HG03135 (cell line): ENCODE data around the gene ANKRD9.

Experiments used
- ATAC-seq: cut with Tn5 transposase; IDR thresholded peaks from one replicate; pipeline ENCODE4 v1.9.1; 2021; ENCODE audit warnings: mild to moderate bottlenecking, moderate library complexity; ENCODE audit not compliant: unreplicated experiment

The ANKRD9 gene

DNA sequence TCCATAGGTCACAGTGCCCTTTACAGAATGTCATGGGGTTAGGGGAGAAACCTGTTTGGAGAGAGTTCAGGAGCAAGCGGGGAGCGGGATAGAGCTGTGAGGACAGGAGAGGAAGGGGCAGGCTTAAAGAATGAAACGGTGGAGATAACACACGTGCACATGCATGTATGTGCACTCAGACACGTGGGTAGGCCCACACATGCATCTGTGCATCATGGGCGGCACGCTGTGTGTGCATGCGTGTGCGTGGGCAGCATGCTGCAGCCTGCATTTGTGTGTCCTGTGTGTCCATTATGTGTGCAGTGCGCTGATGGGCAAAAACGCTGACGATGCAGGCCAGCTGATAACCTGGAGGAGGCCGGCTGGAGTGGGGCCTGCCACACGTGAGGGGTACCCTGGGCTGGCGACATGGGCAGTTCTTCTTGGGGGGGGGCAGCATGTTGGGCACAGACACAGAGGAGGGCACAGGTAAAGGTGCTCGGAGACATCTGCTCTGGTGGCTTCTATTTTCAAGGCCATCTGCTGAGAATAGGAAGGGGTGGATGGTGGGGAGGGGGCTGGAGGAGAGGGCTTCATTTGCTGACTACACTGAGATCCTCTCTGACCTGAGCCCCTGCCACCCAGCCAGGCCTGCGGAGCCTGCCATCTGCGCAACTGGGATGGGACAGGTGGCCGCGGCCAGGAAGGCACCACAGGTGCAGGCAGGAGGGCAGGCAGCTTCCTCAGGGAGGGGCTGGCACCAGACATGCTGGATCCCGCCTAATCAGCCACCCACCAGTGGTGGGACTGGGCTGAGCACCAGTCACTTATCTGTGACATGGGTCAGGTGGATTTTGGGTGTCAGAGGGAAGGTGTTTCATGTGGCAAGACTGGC is 4.6 kb upstream of the ANKRD9 start:
- ATAC-seq = no peak

DNA sequence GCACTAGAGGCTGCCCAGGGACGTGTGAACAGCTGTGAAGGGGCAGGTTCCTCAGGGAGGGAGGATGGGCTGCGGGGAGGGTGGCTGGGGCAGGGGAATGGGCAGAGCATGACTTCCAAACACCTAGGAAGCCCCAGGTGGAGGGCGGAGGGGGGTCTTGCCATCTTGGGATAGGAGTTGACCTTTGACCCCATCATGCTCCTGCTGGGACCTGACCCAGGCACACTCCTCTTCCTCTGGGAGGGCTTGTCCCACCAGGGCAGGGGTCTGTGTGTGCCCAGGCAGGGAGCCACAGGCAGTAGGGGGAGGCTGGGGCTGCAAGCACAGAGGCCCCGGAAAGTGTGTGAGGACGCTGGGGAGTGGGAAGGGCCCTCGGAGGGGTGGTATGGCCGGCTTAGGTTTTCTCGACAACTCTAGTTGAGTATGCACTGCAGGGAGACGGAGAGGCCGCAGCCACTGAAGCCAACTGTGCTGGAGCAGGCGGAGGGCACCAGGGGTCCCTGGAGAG is 3.3 kb upstream of the ANKRD9 start:
- ATAC-seq = no peak

DNA sequence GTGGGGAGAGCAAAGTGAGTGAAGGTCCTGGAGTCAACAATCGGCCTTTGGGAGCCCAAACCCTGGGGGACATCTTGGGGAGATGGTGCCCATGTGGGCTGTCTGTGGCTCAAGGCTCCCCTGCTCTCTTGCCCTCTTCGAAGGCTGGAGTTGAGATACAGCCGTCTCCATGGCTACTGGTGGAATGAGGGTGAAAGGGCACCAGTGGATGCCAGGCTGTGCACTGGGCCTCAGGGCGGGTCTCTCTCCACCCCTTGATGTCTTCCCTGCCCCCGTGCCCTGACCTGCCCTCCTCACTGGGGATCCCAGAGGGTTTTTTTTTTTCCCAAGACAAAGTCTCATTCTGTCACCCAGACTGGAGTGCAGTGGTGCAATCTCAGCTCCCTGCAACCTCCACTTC is 2.0 kb upstream of the ANKRD9 start:
- ATAC-seq = no peak

DNA sequence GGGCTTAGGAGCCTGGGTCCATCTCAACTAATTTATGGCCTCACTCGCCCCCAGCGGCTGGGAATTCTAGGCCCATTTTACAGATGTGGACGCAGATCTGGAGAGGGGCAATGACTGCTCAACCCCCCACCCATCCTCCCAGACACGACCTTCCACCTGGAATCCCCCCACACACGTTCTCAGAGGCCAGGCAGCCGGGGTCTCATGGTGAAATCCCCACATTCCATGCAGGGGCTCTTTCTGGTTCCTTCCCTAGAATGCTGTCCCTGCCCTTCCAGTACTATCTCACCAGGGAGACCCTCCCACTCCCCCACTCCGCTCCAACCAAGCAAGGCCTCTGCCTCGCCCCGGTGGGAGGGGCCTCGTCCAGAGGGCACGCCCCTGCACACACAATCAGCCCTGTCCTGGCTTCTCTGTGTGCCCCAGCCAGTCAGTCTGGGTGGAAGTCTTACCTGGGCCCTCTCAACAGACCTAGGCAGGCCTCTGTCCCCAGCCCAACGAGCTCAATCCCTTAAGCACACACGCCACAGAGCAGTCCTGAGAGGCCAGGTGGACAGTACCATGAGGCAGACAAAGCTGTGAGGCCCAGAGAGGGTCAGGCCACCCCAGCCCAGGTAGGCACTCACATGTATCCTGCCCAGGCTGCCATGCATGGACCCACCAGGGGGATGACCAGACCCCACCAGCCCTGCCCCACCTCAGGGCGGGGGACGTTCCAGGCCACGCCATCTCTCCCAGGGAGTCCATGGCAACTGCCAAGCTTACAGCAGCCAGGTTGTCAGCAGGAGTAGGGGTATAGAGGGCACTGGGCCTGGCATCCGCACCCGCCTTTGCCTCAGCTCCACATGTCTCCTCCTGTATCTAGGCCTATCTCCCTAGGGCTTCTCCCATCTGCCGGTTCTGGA is 1.3 kb upstream of the ANKRD9 start:
- no peak for ATAC-seq

DNA sequence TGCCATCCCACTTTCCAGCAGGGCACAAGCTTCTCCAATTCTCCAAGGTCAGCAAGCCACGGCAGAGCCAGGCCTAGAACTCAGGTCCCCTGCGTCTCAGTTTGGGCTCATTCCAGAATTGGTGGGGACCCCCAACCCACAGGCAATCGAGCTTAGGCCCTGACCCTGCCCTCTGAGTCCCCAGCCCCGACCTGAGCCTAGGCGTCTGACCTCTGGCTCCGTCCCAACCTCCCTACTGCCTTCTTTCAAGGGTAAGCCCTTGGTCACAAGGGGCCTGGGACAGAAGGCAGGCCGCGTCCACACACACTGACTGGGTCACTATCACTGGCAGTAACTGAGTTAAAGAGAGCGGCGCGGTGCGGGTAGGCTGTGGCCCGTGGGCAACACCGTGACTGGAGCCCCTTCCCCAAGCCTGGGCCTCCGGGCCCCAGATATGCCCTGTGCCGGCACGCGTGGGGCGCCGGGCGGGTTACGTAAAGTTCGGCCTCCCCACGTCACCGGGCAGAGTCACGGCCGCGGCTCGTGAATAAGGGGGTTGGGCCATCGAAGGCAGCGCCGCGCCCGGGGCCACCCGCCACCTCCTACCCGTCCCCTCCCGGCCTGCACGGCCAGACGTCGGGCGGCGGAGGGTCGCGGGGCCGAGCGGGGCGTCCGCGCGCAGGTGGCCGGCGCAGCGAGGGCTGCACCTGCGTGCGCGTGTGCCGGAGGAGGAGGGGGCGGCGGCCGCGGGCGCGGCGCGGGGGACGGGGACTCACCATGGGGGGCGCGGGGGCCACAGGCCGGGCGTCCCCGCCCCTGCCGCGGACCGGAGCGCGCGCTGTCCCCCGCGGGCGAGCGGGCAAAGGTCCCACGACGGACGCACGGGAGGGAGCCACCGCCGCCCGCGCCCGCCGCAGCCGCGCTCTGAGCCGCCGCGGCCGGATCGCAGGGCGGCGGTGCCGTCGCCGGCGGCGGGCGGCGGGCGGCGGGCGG is 516 bp downstream of the ANKRD9 start:
- ATAC-seq = peak; percentile 5

DNA sequence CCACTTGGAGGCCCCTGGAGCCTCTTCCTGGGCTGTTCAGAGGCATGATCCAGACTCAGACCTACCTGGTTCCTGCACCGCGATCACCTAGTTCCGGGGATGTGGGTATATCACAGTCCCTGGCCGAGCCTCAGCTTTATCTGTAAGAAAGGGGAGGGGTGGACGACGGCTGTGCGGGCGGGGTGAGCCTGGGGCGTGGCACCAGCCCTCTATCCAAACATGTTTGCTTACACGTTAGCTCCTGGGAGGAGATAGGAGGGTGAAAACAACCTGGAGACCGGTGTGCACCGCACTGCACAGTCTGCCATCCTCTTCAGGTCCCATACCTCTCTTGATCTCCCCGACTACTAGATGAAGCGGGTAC is 1.2 kb downstream of the ANKRD9 start:
- ATAC-seq = no peak

DNA sequence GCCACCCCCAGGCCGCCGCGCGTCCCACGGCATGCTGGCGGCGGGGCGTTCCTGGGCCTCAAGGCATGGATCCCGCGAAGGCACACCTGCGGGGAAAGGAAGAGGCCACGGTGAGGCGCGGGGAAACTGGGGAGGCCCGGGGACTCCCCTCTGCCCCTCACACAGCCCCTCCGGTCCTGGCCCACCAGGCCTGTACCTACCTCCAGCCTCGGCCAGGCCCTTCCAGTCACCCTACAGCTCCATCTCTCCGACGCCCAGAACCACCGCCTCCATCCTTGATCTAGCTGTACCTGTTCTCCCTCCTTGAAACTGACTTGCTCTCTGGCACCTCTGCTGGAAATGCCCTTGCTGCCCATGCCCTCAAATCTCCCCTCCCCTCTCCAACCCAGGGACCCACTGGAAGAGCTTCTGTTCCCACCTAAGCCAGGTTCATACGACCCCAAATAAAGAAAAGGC is 1.7 kb downstream of the ANKRD9 start:
- no peak for ATAC-seq

DNA sequence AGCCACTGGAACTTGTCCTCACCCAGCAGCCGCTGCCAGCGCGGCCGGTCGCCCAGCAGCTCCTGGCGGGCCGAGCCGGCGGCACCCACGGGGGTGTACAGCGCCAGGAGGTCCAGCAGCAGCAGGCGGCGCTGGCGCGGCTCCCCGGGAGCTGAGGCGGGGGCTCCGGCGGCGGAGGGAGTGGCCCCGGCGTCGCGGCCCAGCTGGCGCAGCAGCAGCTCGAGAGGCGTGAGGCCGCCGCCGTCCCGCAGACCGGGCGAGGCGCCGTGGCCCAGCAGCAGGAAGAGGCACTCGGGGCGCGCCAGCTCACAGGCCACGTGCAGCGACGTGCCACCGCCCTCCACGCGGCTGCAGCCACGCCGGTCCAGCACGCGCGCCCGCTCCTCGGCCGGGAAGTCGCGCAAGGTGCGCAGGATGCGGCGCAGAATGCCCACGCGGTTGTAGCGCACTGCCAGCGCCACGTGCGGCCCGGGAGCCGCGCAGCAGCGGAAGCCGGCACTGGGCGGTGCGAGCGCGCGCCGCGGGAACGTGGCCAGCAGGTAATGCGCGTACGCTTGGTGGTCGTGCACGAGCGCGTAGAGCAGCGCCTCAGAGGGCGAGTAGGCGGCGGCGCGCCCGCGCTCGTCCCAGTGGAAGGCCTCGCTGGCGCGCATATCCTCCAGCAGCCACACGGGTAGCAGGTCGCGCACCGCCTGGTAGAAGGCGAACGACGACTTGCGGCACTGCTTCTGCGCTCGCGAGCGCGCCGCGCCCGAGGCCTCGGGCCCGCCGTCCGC is 2.3 kb downstream of the ANKRD9 start:
- no peak for ATAC-seq

DNA sequence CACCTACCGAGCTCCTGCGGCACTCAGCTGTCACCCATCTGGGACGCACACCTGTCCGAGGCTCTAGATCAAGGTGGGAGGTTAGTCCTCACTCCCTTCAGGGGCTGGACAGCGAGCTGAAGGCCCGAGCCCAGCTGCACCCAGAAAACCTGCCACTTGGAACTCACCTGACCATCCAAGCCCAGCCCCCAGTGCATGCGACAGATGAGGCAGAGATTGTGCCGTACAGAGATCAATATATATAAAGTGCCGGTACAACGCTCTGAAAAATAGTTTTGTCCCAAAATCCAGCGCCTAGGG is 3.0 kb downstream of the ANKRD9 start:
- no peak for ATAC-seq

DNA sequence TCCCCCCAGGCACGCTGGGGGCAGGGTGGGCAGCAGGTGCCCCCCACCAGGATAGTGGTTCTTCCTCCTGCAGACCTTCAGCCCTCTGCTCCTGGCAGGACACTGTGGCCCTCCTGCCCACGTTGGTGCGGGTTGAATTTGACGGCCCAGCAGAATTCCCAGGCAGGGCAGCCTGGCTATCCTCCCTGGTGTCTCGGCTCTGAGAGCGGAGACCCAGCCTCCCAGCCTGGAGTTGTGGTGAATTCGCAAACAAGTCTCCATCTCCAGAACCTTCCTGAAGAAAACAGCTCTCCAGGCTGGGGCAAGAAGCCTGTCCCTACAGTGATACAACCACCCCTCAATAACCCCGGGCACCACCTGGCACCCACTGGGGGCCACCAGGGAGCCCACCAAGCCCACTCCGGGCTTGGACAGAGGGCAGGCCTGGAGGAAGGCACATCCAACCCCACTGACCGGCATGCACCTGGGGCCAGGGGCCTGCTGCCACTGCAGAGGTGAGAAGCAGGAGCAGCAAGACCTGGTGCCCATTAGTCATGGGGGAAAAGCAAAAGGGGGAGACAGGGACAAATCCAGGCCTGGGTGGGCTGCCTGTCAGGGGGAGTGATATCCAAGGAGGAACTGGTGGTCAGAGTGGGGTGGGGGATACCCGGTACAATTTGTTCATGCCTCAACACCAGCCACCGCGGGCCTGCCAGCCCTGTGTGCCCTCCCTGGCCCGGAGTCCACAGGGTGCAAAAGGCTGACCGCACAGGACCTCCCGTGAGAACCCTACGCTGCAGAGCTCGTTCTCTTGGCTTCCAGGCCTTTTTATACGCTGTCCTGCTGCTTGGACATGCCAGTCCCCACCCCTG is 3.6 kb downstream of the ANKRD9 start:
- no peak for ATAC-seq

DNA sequence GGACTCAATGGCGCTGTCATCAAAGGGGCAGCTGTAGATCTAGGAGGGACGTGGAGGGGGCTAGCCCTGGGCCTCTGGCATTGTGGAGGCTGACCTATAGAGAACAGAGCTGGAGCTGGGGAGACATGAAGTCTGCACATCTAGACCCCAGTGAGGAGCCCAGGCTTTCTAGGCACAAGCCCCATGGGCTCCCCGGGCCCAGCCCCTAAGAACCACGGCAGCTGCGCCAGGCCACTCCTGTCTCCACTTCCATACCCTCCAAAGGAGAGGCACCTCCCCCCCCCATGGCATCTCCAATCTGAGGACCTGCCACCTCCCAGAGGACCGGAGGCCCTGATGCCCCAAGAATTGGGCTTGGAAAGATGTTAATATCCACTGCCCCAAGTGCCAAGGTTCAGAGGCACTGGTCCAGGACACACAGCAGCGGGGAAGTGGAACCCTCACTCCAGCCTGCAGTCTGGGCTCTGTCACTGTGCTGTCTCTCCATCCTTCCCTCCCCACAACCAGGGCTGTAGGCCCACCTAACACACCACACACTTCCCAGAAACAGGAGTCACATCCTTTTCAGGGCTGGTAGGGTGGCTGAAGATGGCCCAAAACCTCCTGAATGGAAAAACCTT is 4.5 kb downstream of the ANKRD9 start:
- no peak for ATAC-seq

DNA sequence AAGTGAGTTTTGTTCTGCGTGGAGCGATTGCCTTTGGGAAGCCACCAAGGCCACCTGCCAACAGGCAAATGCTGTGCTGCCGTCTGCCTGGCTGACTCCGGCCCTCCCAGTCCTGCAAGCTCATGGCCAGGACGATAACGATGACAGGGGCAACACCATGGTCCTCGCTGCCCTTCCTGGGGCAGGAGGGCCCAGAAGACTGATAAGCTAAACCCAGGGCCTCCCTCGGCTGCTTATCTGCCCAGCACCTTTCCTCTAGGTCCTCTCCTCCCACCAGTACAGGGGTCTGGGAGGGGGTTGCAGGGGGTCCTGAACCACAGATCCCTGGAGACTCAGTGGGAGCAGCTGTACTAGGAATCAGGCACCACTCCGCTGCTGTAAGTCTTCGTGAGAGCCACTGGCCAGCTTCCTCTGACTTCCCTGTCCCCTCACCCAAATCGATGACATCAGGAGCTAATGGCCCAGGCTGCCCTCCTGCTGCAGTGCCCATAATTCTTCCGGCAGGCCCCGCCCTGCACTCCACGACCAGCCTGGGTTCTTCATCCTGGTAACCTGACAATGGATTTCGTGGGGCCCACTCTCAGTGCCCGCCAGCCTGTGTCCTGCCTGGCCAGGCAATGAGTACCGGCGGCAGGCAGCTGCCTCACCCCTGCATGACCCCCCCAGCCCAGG is 5.1 kb downstream of the ANKRD9 start:
- ATAC-seq = no peak

DNA sequence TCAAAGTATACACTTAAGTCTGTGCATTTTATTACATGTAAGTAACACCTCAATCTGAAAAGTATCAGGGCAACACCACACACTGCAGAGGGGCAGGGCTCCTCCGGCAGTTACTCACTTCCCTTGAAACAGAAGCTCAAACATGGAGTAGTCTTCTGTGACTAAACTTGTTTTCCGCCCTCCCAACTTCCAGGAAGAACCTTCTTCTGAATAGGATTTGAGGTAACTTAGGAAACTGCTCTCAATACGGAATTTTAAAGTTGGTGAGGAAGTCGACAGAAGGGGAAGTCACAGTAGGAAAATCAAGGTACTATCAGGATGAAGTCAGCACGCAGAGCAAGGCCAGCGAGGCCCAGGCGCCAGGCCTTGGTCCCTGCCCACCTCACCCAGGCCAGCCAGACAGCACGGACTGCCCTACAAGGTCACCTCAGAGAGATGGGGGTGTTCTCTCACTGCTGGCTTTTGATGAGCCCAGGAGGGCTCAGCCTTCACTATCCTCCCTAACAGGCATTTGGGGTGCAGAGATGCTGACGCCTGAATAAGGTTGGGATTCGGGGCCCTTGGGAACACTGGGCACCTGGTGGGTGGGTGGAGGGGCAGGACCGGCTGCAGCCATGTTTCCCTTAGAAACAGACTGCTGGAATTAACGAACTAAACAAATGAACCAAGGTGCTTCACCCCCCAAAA is 5.8 kb downstream of the ANKRD9 start:
- ATAC-seq = no peak

DNA sequence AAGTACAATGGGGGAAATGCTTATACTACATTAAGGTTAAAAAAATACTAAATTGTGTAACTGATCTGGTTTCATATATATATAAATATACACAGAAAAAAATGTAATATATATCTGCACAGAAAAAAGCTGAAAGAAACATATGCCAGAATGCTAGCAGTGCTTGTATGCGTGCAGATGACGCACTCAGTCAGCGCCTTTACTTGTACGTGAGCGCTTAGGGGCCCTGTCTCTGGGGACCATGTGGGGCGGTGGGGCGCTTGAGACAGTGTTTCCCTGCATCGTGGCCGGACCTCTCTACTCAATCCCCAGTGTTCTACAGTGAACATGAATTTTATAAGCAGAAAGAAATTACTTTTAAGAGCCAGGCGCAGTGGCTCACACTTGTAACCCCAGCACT is 7.0 kb downstream of the ANKRD9 start:
- no peak for ATAC-seq

DNA sequence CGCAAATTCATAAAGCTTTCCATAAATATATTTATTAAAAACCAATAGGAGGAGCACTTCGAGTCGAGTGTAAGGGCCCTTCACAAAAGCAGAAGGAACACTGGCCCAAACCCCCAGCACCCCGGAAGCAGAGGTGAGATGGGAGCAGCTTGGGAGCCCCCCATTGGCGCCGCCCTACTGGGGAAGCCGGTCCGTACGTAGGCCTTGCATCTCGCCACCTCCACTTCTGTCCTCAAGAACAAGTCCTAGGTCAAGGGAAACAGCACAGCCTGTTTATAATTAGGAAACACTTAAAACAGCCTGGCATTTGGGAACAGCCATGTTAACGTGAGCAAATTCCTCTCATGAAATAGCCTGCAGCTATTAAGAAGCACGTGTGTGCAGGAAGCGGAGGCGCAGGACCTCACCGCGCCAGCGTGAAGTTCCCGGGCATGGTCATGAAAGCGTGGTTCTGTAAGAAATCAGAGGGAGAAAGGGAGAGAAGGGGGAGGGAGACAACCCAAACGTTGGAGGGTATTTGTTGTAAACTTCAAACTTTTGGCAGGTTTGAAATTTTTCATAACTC is 7.7 kb downstream of the ANKRD9 start:
- no peak for ATAC-seq

DNA sequence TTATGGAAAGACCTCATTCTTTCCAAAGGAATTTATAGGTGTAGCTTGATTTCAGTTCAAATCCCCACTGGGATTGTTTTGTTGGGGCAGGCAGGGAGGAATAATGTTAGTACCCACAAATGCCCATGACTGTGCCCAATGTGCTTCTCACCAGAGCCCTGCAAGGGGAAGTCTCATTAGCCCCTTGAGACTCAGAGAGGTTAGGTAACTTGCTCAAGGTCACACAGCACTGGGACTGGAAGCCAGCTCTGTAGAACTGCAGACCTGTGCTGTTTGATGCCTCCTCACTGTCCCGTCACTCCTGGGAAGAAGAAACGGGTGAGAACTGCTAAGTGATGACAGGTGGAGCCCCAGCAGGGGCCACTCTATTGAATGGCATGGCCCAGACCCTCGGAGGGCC is 8.9 kb downstream of the ANKRD9 start:
- ATAC-seq = no peak

DNA sequence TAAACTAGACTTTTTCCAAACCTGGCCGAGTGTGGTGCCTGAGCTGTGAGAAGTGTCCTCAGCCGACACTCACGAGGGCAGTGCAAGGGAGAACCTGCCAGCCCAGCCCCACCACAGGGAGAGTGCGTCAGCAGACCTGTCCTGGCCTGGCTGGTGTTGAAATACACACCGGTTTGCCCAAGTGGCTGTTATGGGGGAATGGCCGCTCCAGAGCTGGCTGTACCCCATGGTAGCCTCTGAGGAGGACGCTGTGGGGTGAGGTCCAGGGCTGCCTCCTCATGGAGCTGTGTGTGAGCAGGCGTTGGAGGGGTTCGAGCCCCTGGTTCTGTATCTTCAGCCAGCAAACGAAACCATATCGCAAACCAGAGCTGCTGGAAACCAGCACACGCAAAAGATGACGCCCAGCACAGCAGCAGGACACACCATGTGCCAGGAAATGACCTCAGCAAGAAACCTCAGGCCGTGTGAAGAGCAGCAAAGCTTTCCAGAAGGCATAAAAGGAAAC is 9.4 kb downstream of the ANKRD9 start:
- no peak for ATAC-seq
